Stimulated activated memory B cell treated with anti-CD40 and anti-IgM and Interleukin-4, amounts not matched to agents 10 μg/mL and 1 μg/mL and 100 μg/mL, for 72 hours (primary cell): ENCODE data around the gene MYCN.
A peak's percentile ranks its signal among the peaks of the same experiment; 100 is the strongest.

Experiments used
- ATAC-seq: fragments of 150-1000 bp; cut with Tn5 transposase; 2 replicates; pipeline ENCODE4 v1.10.0; 2021
- H3K27ac Mint-ChIP-seq: one replicate; pipeline ENCODE4 v1.8.0; 2022; ENCODE audit warnings: mild to moderate bottlenecking, mixed read lengths
- H3K27me3 Mint-ChIP-seq: one replicate; pipeline ENCODE4 v1.8.0; 2022; ENCODE audit warnings: mixed read lengths
- H3K36me3 Mint-ChIP-seq: one replicate; pipeline ENCODE4 v1.8.0; 2022; ENCODE audit warnings: mixed read lengths
- H3K4me1 Mint-ChIP-seq: one replicate; pipeline ENCODE4 v1.8.0; 2022; ENCODE audit warnings: mixed read lengths
- H3K4me3 Mint-ChIP-seq: one replicate; pipeline ENCODE4 v1.8.0; 2022; ENCODE audit warnings: mild to moderate bottlenecking, moderate library complexity, mixed read lengths
- H3K9me3 Mint-ChIP-seq: one replicate; pipeline ENCODE4 v1.8.0; 2022; ENCODE audit warnings: mixed read lengths

Gene MYCN

GRCh38 chr2:15968280-15969178 lies 28.2 kb downstream of the MYCN start:
- Mint-ChIP-seq H3K4me1 (peaks cover 12% of the 10 kb centered on the region), H3K9me3 (no peaks in the 10 kb centered on the region), H3K27ac (no peak overlapping the region), H3K4me3 (no peak overlapping the region), H3K36me3 (no peaks in the 10 kb centered on the region), H3K27me3 (peaks cover 9% of the 10 kb centered on the region)
- no peak for ATAC-seq

DNA sequence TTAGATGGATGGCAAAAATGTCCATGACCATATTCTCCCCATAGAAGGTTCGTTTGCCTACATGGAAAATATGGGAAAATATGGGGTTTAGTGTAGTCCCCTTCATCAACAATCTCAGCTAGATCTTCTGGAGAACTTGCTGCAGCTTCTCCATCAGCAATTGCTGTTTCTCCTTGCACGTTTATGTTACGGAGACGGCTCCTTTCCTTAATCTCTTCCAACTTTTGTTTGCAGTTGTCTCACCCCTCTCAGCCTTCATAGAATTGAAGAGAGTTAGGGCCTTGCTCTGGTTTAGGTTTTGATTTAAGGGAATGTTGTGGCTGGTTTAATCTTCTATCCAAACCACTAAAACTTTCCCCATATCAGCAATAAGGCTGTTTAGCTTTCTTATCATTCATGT lies 28.9 kb downstream of the MYCN start:
- Mint-ChIP-seq H3K9me3 (no peaks in the 10 kb centered on the region), H3K4me3 (no peak overlapping the region), H3K36me3 (no peaks in the 10 kb centered on the region), H3K4me1 (peaks cover 12% of the 10 kb centered on the region), H3K27ac (no peak overlapping the region), H3K27me3 (peaks cover 9% of the 10 kb centered on the region)
- ATAC-seq: no peak

- peaks cover 8% of the 10 kb centered on the region for H3K4me1 Mint-ChIP-seq
Measured at GRCh38 chr2:15970701-15971100, 30.4 kb downstream of the MYCN start.

DNA sequence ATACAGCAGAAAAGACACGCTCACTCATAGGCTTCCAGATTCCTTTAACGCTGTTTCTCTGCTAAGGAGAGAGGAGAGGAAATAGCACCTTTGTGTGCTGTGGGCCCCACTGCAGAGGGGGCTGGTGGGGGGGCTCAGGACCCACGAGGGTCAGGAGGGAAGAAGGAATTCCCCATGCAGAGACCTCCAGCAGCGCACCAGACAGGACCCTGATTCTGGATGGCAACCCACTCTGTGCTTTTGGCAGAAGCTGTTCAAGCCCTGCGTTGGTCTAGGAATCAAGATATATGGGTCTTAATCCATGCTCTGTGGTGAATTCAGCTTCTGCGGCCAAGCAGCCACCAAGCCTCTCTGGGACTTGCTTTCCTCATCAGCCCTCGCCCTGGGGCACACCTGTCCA lies 31.0 kb downstream of the MYCN start:
- no peaks in the 10 kb centered on the region for H3K9me3 Mint-ChIP-seq
- peaks cover 9% of the 10 kb centered on the region for H3K27me3 Mint-ChIP-seq
- H3K36me3 Mint-ChIP-seq: no peaks in the 10 kb centered on the region
- H3K27ac Mint-ChIP-seq: no peak overlapping the region
- H3K4me1 Mint-ChIP-seq: peaks cover 1% of the 10 kb centered on the region
- no peak overlapping the region for H3K4me3 Mint-ChIP-seq
- ATAC-seq: no peak

More at GRCh38 chr2:15970701-15971100, 30.4 kb downstream of the MYCN start:
- Mint-ChIP-seq H3K36me3 (no peaks in the 10 kb centered on the region), H3K27ac (no peak overlapping the region), H3K27me3 (peaks cover 9% of the 10 kb centered on the region), H3K9me3 (no peaks in the 10 kb centered on the region), H3K4me3 (no peak overlapping the region)
- ATAC-seq: no peak

DNA sequence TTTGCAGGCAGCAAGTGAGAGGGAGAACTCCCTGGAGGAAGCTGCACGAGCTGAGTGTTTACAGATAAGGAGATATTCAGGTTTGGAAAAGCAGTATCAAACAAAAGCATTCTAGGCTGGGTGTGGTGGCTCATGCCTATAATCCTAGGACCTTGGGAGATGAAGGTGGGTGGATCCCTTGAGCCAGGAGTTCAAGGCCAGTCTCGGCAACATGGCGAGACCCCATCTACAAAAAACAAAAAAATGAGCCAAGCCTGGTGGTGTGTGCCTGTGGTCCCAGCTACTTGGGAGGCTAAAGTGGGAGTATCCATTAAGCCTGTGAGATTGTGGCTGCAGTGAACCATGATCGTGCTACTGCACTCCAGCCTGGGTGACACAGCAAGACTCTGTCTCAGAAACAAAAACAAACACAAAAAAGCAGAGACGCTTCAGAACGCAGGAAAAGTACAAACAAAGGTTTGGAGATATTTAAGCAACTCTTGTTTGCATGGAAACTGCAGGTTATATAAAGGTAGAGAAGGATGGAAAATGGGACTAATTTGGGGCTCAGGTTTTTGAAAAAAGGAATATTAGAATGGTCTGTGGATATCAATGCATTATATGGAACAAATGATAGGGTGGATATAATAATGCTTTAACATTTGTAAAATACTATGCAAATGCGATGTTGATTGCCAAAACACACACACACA lies 31.6 kb downstream of the MYCN start:
- Mint-ChIP-seq H3K4me3 (no peak overlapping the region), H3K27me3 (peaks cover 9% of the 10 kb centered on the region), H3K9me3 (no peaks in the 10 kb centered on the region), H3K27ac (no peak overlapping the region), H3K4me1 (no peaks in the 10 kb centered on the region), H3K36me3 (no peaks in the 10 kb centered on the region)
- ATAC-seq: no peak

- no peaks in the 10 kb centered on the region for H3K36me3 Mint-ChIP-seq
- peak; percentile 49 for ATAC-seq
- no peak overlapping the region for H3K27ac Mint-ChIP-seq
Measured at GRCh38 chr2:15973481-15974401, 33.4 kb downstream of the MYCN start.

DNA sequence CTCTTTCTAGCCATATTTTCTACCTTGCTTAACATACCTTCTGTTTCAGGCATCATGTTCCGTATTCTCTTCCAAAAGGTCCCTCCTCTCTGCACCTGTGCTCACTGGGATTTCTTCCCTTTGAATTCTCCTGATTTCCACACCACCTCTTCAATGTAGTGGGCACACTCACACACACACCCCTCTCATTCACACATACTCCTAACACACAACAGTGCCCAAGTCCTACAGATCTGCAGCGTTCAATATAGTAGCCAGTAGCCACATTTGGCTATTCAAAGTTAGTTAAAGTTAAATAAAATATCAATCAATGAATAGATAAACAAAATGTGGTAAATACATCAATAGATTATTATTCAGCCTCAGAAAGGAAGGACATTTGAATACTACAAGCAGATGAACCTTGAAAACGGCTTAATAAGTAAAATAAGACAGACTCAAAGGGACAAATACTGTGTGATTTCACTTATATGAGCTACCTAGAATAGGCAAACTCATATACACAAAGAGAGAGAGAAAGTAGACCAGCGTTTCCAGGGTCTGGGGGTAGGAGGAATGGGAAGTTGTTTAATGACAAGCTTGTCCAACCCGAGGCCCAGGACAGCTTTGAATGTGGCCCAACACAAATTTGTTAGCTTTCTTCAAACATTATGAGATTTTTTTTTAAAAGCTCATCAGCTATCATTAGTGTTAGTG lies 34.4 kb downstream of the MYCN start:
- Mint-ChIP-seq H3K36me3 (no peaks in the 10 kb centered on the region), H3K4me1 (no peaks in the 10 kb centered on the region), H3K27me3 (peaks cover 9% of the 10 kb centered on the region), H3K9me3 (no peaks in the 10 kb centered on the region), H3K27ac (no peak overlapping the region), H3K4me3 (no peak overlapping the region)
- ATAC-seq: no peak

More at GRCh38 chr2:15973481-15974401, 33.4 kb downstream of the MYCN start:
- Mint-ChIP-seq H3K9me3 (no peaks in the 10 kb centered on the region), H3K4me1 (no peaks in the 10 kb centered on the region), H3K27me3 (peaks cover 9% of the 10 kb centered on the region), H3K4me3 (no peak overlapping the region)

DNA sequence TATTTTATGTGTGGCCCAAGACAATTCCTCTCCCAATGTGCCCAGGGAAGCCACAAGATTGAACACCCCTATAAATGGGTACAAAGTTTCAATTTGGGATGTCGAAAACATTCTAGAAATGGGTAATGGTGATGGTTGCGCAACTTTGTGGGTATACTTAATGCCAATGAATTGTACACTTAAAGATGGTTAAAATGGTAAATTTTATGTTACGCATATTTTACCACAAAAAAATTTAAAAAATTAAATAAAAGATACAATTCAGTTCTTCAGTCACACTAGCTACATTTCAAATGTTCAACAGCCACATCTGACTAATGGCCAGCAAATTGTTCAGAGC lies 34.9 kb downstream of the MYCN start:
- H3K27ac Mint-ChIP-seq: no peak overlapping the region
- H3K4me1 Mint-ChIP-seq: no peaks in the 10 kb centered on the region
- no peak for ATAC-seq
- H3K4me3 Mint-ChIP-seq: no peak overlapping the region
- no peaks in the 10 kb centered on the region for H3K9me3 Mint-ChIP-seq
- H3K36me3 Mint-ChIP-seq: no peaks in the 10 kb centered on the region
- H3K27me3 Mint-ChIP-seq: peaks cover 8% of the 10 kb centered on the region

DNA sequence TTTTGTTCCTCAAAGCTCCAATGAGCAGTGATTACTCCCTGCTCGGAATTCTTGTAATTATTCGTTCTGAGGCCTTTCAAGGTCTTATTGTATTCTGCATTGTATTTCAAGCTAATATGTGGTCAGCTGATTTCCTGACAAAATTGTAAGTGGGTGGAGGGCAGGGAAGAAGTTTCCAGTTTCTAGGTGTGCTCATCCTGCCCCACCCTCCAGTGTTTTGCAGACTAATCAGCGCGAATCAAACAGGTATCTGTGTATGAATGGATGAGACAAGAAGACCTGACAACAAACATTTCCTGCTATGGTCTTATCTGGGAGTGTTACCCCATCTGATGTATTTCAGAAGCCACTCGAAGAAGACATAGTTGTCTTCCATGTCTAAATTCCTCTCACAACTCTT lies 35.3 kb downstream of the MYCN start:
- H3K36me3 Mint-ChIP-seq: no peaks in the 10 kb centered on the region
- no peak overlapping the region for H3K4me3 Mint-ChIP-seq
- no peaks in the 10 kb centered on the region for H3K9me3 Mint-ChIP-seq
- no peak overlapping the region for H3K27ac Mint-ChIP-seq
- H3K27me3 Mint-ChIP-seq: peaks cover 4% of the 10 kb centered on the region
- ATAC-seq: no peak
- H3K4me1 Mint-ChIP-seq: no peaks in the 10 kb centered on the region

- Mint-ChIP-seq H3K36me3 (no peaks in the 10 kb centered on the region), H3K27me3 (no peaks in the 10 kb centered on the region), H3K4me1 (no peaks in the 10 kb centered on the region), H3K27ac (no peak overlapping the region), H3K9me3 (no peaks in the 10 kb centered on the region), H3K4me3 (no peak overlapping the region)
- no peak for ATAC-seq
Measured at GRCh38 chr2:15976354-15976753, 36.0 kb downstream of the MYCN start.

DNA sequence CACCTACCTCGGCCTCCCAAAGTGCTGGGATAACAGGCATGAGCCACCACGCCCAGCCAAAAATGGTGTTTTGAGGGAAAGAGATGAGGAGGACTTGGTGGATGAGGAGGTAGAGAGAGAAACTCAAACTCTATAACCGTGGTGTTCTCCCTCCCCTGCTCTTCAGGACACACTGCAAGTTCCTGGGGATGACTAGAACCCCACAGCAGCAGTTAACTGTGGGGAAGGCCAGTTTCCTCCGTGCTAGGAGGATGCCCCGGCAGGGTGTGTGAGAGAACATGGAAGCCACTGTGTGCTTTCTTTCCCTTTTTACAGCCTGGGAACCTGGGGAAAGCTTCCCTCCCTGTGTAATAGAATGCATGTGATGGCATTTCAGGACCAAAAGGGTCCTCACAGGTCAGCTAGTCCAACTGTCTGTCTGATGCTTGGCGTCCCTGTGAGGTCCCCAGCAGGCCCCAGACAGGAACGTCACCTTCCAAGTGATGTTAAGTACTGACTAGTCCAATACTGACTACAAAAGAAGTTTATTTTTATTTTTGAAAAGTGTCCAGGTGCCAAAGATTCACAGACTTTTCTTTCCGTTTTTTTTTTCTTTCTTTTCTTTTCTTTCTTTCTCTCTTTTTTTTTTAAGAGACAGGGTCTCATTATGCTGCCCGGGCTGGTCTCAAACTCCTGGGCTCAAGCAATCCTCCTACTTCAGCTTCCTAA lies 38.9 kb downstream of the MYCN start:
- H3K36me3 Mint-ChIP-seq: no peaks in the 10 kb centered on the region
- no peak overlapping the region for H3K4me3 Mint-ChIP-seq
- H3K4me1 Mint-ChIP-seq: no peaks in the 10 kb centered on the region
- no peaks in the 10 kb centered on the region for H3K9me3 Mint-ChIP-seq
- H3K27ac Mint-ChIP-seq: no peak overlapping the region
- no peaks in the 10 kb centered on the region for H3K27me3 Mint-ChIP-seq
- ATAC-seq: no peak

- Mint-ChIP-seq H3K4me1 (no peaks in the 10 kb centered on the region), H3K27ac (no peak overlapping the region), H3K9me3 (no peaks in the 10 kb centered on the region), H3K36me3 (no peaks in the 10 kb centered on the region), H3K4me3 (no peak overlapping the region), H3K27me3 (no peaks in the 10 kb centered on the region)
- no peak for ATAC-seq
Measured at GRCh38 chr2:15979759-15980604, 39.6 kb downstream of the MYCN start.

- H3K4me1 Mint-ChIP-seq: no peaks in the 10 kb centered on the region
- no peaks in the 10 kb centered on the region for H3K36me3 Mint-ChIP-seq
- no peak overlapping the region for H3K4me3 Mint-ChIP-seq
- H3K27ac Mint-ChIP-seq: no peak overlapping the region
- H3K27me3 Mint-ChIP-seq: no peaks in the 10 kb centered on the region
- H3K9me3 Mint-ChIP-seq: no peaks in the 10 kb centered on the region
- no peak for ATAC-seq
Measured at GRCh38 chr2:15980605-15981098, 40.3 kb downstream of the MYCN start.
